T-cell (primary cell): ENCODE data around the gene BACE2. TPM values are rescaled to one million over a fixed set of nuclear protein-coding genes. Genes with fewer than 3 reads are reported as not detected.

Source experiments
- ATAC-seq, 4 experiments: fragments of 200-7000 bp in 3 of 4; fragments of 150-1000 bp in 1 of 4; cut with Tn5 transposase; replicated peaks in 1 of 4; 1 replicate in 3 of 4; 2 replicates in 1 of 4; pipeline ENCODE4 v1.10.0; 2021; ENCODE audit warnings: moderate library complexity in 3 of 4, mild to moderate bottlenecking in 2 of 4, moderate number of reproducible peaks in 1 of 4
- CTCF ChIA-PET, 2 donors: fragments of 300-600 bp; sonication (Branson Sonifier 250); formaldehyde crosslinking; loops; one replicate each; lab custom pipeline; 2022; ENCODE audit warnings: antibody characterized with exemption in 2 of 2; lab: Charles Lee
- POLR2A ChIA-PET, 2 donors: fragments of 300-600 bp; sonication (Branson Sonifier 250); formaldehyde crosslinking; loops; one replicate each; lab custom pipeline; 2022; ENCODE audit warnings: antibody characterized with exemption in 2 of 2; lab: Charles Lee
- DNase-seq, 35 experiments: peaks; one replicate each; pipeline versions ENCODE4 v3.0.0 to v3.0.0-alpha.2; 2013 to 2023
- H3K27ac ChIP-seq: one replicate; pipeline ENCODE4 v1.5.1; 2013; ENCODE audit warnings: low read length
- H3K27me3 ChIP-seq, 2 experiments: replicated peaks in 1 of 2; 1 replicate in 1 of 2; 2 replicates in 1 of 2; pipeline versions ENCODE4 v1.6.1 to v1.7.0; 2013; ENCODE audit warnings: low read length in 1 of 2, mixed read lengths in 1 of 2; ENCODE audit not compliant: control insufficient read depth in 2 of 2, insufficient read depth in 2 of 2; ENCODE audit errors: extremely low read depth in 1 of 2
- H3K36me3 ChIP-seq, 2 donors: 1 replicate in 1 of 2; 2 replicates in 1 of 2; pipeline versions ENCODE4 v1.6.1 to v1.7.0; 2013; ENCODE audit warnings: low read length in 1 of 2; ENCODE audit not compliant: control insufficient read depth in 2 of 2, insufficient read depth in 1 of 2; ENCODE audit errors: extremely low read depth in 1 of 2
- H3K4me1 ChIP-seq, 2 experiments: 1 replicate in 1 of 2; 2 replicates in 1 of 2; pipeline versions ENCODE4 v1.6.1 to v1.7.0; 2013; ENCODE audit warnings: low read length in 2 of 2, mixed read lengths in 1 of 2; ENCODE audit not compliant: insufficient read depth in 2 of 2, control insufficient read depth in 1 of 2; ENCODE audit errors: extremely low read depth in 1 of 2
- H3K4me3 ChIP-seq, 2 donors: 1 replicate in 1 of 2; 2 replicates in 1 of 2; pipeline versions ENCODE4 v1.5.1 to v1.7.0; 2013; ENCODE audit warnings: mild to moderate bottlenecking in 2 of 2, low read length in 1 of 2, moderate library complexity in 1 of 2; ENCODE audit not compliant: control insufficient read depth in 1 of 2; ENCODE audit errors: extremely low read depth in 1 of 2
- H3K9me3 ChIP-seq: 2 replicates; pipeline ENCODE4 v1.7.0; 2013
- H3K27ac Mint-ChIP-seq, 2 donors: one replicate each; pipeline ENCODE4 v1.8.0; 2020 to 2021; ENCODE audit warnings: mild to moderate bottlenecking in 2 of 2, mixed read lengths in 2 of 2
- H3K27me3 Mint-ChIP-seq, 2 donors: one replicate each; pipeline ENCODE4 v1.8.0; 2021 to 2022; ENCODE audit warnings: mixed read lengths in 2 of 2
- H3K36me3 Mint-ChIP-seq: one replicate; pipeline ENCODE4 v1.8.0; 2021; ENCODE audit warnings: mixed read lengths
- H3K4me1 Mint-ChIP-seq, 3 donors: one replicate each; pipeline ENCODE4 v1.8.0; 2020 to 2022; ENCODE audit warnings: mixed read lengths in 3 of 3, mild to moderate bottlenecking in 1 of 3
- H3K4me3 Mint-ChIP-seq, 3 donors: one replicate each; pipeline ENCODE4 v1.8.0; 2020 to 2022; ENCODE audit warnings: mild to moderate bottlenecking in 3 of 3, mixed read lengths in 3 of 3, moderate library complexity in 3 of 3
- H3K9me3 Mint-ChIP-seq, 3 donors: one replicate each; pipeline ENCODE4 v1.8.0; 2020 to 2022; ENCODE audit warnings: mixed read lengths in 3 of 3
- WGBS: methylation state at CpG from one replicate; pipeline ENCODE4 v1.1.5; 2013; ENCODE audit warnings: missing lambda C conversion rate; ENCODE audit not compliant: insufficient coverage; 5-methylcytosine and 5-hydroxymethylcytosine counted together
- total RNA-seq, 35 experiments: library from RNA in 6 of 35; stranded (reverse) in 6 of 35; fragments of 120-200 nt in 1 of 35; gene quantifications; one replicate each; pipeline versions ENCODE4 v1.2.1 to v1.2.4 and lab custom pipeline; 2013 to 2026

BACE2 gene
- total RNA-seq, 5 donors from 2014 or later (not counting 1 experiment from before 2014, with no cell fraction given), result 0.30 to 1.1 (median 0.68) TPM

DNA sequence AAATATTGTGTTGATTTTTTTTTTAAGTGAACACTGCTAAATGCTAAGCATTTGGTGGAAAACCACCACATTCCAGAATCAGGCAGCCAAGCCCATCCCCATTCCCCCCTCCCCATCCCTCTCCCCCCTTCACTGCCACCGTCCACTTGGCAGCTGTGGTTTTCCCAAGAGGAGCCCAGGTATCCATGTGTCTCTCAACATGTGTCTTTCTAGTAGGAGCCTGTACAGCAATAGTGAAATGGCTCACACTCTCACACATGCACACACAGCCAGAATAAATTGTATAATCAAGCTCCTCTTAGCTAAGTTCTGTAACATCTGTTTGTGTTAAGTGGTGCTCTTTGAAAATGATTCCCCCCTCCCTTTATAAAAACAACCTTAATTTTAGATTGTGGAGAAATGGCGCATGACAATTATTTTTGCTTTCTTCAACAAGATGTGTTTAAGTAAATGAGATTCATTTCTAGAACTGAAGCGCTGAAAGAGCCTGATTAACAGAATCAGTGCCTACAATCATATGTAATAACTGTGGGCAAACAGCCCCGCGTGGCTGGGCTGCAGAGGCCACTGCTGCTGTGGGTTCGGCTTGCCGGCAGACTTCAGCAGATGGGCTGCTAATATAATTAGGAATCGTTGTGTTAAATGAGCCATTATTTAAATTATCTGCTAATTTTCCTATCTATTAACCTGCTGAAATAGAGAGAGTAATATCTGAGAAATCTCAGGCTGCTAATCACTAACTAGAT, 43.3 kb downstream of the BACE2 start:
- no CpG with 5 or more reads among the region's 8 CpGs for WGBS
- Mint-ChIP-seq H3K9me3 (no peaks in the 10 kb centered on the region), H3K4me1 (no peaks in the 10 kb centered on the region), H3K4me3 (no peak overlapping the region), H3K27me3 (peaks cover 35 to 36% of the 10 kb centered on the region in 2 donors), H3K36me3 (no peaks in the 10 kb centered on the region), H3K27ac (no peak overlapping the region)
- no peak overlapping the region for H3K4me3 ChIP-seq
- peaks cover 0 to 2% of the 10 kb centered on the region in 2 experiments for H3K4me1 ChIP-seq
- H3K27ac ChIP-seq, result no peak overlapping the region
- ChIA-PET CTCF (no interaction called here), POLR2A (no interaction called here)
- H3K9me3 ChIP-seq, result no peaks in the 10 kb centered on the region
- DNase-seq, result no peak
- no peaks in the 10 kb centered on the region for H3K36me3 ChIP-seq
- no peak for ATAC-seq
- H3K27me3 ChIP-seq, result peaks cover 0 to 30% of the 10 kb centered on the region in 2 experiments

DNA sequence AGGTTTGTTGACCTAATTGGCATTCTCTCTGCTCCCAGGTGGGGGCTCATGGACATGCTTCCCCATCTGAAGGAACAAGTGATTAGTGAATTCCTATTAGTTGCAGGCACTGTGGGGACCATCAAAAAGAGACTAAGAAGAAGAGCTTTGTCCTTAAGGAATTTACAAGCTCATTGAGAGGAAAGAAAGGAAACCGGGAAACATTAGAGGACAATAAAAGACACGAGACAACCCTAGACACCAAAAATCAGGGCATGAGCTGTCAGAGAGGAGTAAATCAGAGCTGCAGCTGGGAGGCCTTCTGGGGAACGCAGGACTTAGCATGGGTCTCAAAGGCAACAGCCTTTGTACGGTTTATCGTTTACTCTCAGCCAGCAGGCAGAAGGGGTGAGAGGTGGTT, 45.1 kb downstream of the BACE2 start:
- H3K9me3 ChIP-seq, result no peaks in the 10 kb centered on the region
- Mint-ChIP-seq H3K4me1 (no peaks in the 10 kb centered on the region), H3K4me3 (no peak overlapping the region), H3K27me3 (peaks cover 33 to 39% of the 10 kb centered on the region in 2 donors), H3K36me3 (no peaks in the 10 kb centered on the region), H3K27ac (no peak overlapping the region), H3K9me3 (no peaks in the 10 kb centered on the region)
- DNase-seq (no peak), ATAC-seq (no peak)
- no peaks in the 10 kb centered on the region for H3K36me3 ChIP-seq
- CTCF ChIA-PET, result no interaction called here
- peaks cover 0 to 28% of the 10 kb centered on the region in 2 experiments for H3K27me3 ChIP-seq
- peaks cover 0 to 2% of the 10 kb centered on the region in 2 experiments for H3K4me1 ChIP-seq
- no peak overlapping the region for H3K4me3 ChIP-seq
- WGBS, result no CpG with 5 or more reads among the region's 5 CpGs
- H3K27ac ChIP-seq, result no peak overlapping the region
- POLR2A ChIA-PET, result no interaction called here

DNA sequence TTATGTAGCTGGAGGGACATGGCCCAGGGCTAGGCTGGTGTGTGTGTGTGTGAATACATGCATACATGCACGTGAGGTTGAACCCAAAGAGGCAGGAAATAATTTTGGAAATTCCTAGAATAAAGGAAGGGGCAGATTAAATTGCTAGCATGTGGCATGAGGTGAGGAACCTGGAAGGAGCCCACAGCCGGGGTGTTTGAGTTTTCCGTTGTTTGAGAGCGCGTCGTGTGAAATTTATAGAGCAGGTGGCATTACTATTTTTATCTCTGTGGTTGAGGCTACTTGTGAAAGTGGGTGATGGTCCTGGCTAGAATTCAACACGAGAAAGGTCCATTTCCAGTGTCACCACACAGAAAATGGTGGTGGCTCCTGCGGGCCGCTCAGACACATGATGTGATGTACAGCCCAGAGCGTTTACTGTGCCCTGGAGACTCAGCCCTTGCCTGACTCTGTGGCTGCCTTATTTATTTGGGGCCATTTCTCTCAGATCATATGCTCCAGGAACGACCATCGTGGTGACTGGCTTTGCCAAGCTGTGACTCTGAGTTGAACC, 48.0 kb downstream of the BACE2 start:
- ATAC-seq (no peak), DNase-seq (no peak)
- Mint-ChIP-seq H3K27ac (no peak overlapping the region), H3K36me3 (no peaks in the 10 kb centered on the region), H3K4me3 (no peak overlapping the region), H3K27me3 (peaks cover 33 to 39% of the 10 kb centered on the region in 2 donors), H3K4me1 (no peaks in the 10 kb centered on the region), H3K9me3 (no peaks in the 10 kb centered on the region)
- POLR2A ChIA-PET, result no interaction called here
- H3K9me3 ChIP-seq, result no peaks in the 10 kb centered on the region
- no peak overlapping the region for H3K4me3 ChIP-seq
- H3K27ac ChIP-seq, result no peak overlapping the region
- CTCF ChIA-PET, result no interaction called here
- 20% methylated on average over 8 of the region's 12 CpGs for WGBS
- no peaks in the 10 kb centered on the region for H3K36me3 ChIP-seq
- no peaks in the 10 kb centered on the region for H3K4me1 ChIP-seq
- peaks cover 0 to 23% of the 10 kb centered on the region in 2 experiments for H3K27me3 ChIP-seq

DNA sequence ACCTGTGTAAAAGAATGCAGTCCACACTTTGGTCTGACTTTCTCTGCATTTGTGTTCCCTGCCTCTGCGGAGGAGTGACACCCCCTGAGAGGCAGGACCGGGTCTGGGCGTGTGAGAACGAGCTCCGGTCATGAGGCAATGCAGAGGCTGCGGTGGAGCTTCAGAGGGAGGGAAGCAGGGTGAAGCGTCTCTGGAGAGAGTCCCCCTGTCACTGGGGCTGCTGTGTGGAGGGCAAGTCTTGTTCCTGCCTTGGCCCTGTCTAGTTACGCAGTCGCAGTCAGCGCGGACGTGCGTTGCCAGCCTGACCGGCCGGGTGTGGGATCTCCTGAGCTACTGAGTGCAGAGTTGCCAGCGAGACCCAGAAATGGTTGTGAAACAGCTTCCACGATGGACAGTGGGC, 48.5 kb downstream of the BACE2 start:
- H3K4me1 Mint-ChIP-seq, result no peaks in the 10 kb centered on the region
- peaks cover 31 to 36% of the 10 kb centered on the region in 2 donors for H3K27me3 Mint-ChIP-seq
- Histone ChIP-seq H3K27me3 (peaks cover 0 to 23% of the 10 kb centered on the region in 2 experiments), H3K36me3 (no peaks in the 10 kb centered on the region), H3K4me1 (no peaks in the 10 kb centered on the region), H3K9me3 (no peaks in the 10 kb centered on the region), H3K4me3 (no peak overlapping the region), H3K27ac (no peak overlapping the region)
- H3K4me3 Mint-ChIP-seq, result no peak overlapping the region
- DNase-seq, result no peak
- ChIA-PET CTCF (no interaction called here), POLR2A (no interaction called here)
- no peak overlapping the region for H3K27ac Mint-ChIP-seq
- no peaks in the 10 kb centered on the region for H3K36me3 Mint-ChIP-seq
- H3K9me3 Mint-ChIP-seq, result no peaks in the 10 kb centered on the region
- WGBS, result 75% methylated on average over 16 of the region's 17 CpGs
- ATAC-seq, result no peak

DNA sequence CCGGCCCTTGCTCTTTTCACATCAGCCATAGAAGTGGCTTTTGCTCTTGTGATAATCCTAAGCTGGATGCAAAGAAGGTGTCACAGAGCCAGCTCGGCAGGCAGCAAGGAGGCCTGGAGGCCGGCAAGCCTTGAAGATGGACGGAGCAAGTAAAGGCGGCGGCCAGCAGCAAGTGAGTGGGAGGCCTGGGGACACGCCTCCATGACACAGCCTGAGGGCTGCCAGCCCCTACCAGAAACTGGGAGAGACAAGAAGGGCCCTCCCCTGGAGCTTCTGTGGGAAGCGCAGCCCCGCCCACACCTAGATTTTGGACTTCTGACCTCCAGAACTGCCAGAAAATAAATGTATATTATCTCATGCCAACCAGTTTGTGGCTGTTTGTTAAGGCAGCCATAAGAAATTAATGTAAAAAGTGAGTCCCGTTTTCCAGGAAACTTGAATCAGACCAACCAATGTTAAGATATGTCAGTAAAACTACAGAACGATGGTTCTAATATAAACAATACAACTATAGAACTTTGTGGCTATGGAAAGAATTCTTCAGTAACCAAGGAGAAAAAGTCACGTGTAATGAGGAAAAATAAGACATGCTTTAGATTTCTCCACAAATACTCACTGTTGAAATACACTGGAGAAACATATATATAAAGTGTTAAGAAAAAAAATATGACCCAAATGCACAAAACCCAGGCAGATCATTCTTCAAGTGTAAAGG, 49.9 kb downstream of the BACE2 start:
- Histone ChIP-seq H3K4me3 (no peak overlapping the region), H3K4me1 (no peaks in the 10 kb centered on the region), H3K27ac (no peak overlapping the region), H3K27me3 (peaks cover 0 to 28% of the 10 kb centered on the region in 2 experiments), H3K36me3 (no peaks in the 10 kb centered on the region), H3K9me3 (no peaks in the 10 kb centered on the region)
- no peak for DNase-seq
- H3K27me3 Mint-ChIP-seq, result peaks cover 22 to 29% of the 10 kb centered on the region in 2 donors
- ChIA-PET CTCF (no interaction called here), POLR2A (no interaction called here)
- H3K27ac Mint-ChIP-seq, result no peak overlapping the region
- H3K36me3 Mint-ChIP-seq, result no peaks in the 10 kb centered on the region
- no peaks in the 10 kb centered on the region for H3K9me3 Mint-ChIP-seq
- WGBS, result 84% methylated on average over 7 of the region's 12 CpGs
- no peak for ATAC-seq
- H3K4me3 Mint-ChIP-seq, result no peak overlapping the region
- no peaks in the 10 kb centered on the region for H3K4me1 Mint-ChIP-seq

DNA sequence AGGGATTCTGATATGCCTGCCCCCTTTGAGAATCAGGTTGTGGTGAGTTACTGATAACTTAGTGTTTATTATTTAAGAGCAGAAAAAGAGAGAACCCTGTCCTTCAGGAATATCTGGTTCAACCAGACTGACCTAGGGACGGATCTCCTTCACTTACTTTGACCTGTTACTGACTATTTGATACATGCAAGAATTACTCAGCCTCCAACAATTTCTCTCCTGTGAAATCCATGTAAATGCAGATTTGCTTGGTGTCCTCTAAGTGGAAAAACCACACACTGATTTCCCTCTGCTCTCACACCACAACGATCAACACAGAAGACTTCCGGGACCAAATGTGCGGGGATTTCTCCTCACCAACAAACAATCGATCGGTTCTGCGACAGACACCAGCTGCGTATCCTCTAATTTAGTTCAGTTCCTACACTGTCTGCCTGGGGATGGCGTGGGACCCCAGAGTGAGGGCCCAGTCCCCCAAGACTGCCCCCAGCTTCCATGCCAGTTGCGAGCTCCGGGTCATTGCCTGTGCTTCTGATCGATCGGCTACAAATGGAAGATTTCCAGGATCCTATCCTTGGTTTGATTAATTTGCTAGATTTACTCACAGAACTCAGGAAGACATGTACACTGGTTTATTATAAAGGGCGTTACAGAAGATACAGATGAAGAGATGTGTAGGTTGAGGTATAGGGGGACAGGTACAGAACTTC, 51.7 kb downstream of the BACE2 start:
- ATAC-seq, result no peak

More for the DNA sequence above, 51.7 kb downstream of the BACE2 start:
- DNase-seq, result no peak
- 87% methylated on average over 10 of the region's 14 CpGs for WGBS
- Mint-ChIP-seq H3K36me3 (no peaks in the 10 kb centered on the region), H3K9me3 (no peaks in the 10 kb centered on the region), H3K27ac (no peak overlapping the region), H3K4me3 (no peak overlapping the region), H3K27me3 (peaks cover 16 to 20% of the 10 kb centered on the region in 2 donors), H3K4me1 (no peaks in the 10 kb centered on the region)
- no peak overlapping the region for H3K4me3 ChIP-seq
- POLR2A ChIA-PET, result no interaction called here
- no peaks in the 10 kb centered on the region for H3K36me3 ChIP-seq
- peaks cover 0 to 28% of the 10 kb centered on the region in 2 experiments for H3K27me3 ChIP-seq
- H3K9me3 ChIP-seq, result no peaks in the 10 kb centered on the region
- no peak overlapping the region for H3K27ac ChIP-seq
- H3K4me1 ChIP-seq, result no peaks in the 10 kb centered on the region
- CTCF ChIA-PET, result no interaction called here
